SK-N-SH (cell line): ENCODE measurements around the gene DNAJB1. TPM values are rescaled to one million over a fixed set of nuclear protein-coding genes. Genes with fewer than 3 reads are reported as not detected.

Source experiments
- CTCF ChIA-PET: fragments of 300-600, 350-600 bp; formaldehyde crosslinking; extraction: SDS; loops from one replicate; lab custom pipeline; 2021; lab: Yijun Ruan, JAX
- POLR2A ChIA-PET: fragments of 350-600 bp; sonication (Branson Sonifier 250); formaldehyde crosslinking; extraction: SDS; loops from one replicate; lab custom pipeline; 2020; ENCODE audit warnings: antibody characterized with exemption, inconsistent platforms; lab: Yijun Ruan, JAX
- DNase-seq: peaks from one replicate; pipeline ENCODE4 v3.0.0; 2012
- H2AFZ ChIP-seq: fragments of 200-600 bp; sonication (generic); 2 replicates; pipeline ENCODE4 v1.8.1; 2016; ENCODE audit warnings: antibody characterized with exemption, mild to moderate bottlenecking, low read depth
- H3F3A ChIP-seq: fragments of 200-600 bp; sonication (generic); replicated peaks from 2 replicates; pipeline ENCODE3; 2016; ENCODE audit warnings: antibody characterized with exemption, mild to moderate bottlenecking; ENCODE audit not compliant: insufficient read depth
- H3K27ac ChIP-seq, 2 experiments: fragments of 200-500 bp in 1 of 2; fragments of 200-600 bp in 1 of 2; sonication (Bioruptor generic) in 1 of 2; sonication (generic), shearing (Covaris generic) in 1 of 2; 2 replicates each; pipeline versions ENCODE4 v1.5.1 to v1.6.1; 2014 to 2016; ENCODE audit warnings: low read depth in 2 of 2, inconsistent platforms in 1 of 2, low read length in 1 of 2, mild to moderate bottlenecking in 1 of 2, mixed read lengths in 1 of 2
- H3K27me3 ChIP-seq: fragments of 200-600 bp; sonication (generic), shearing (Covaris generic); 2 replicates; pipeline ENCODE4 v1.6.1; 2016; ENCODE audit warnings: mixed run types; ENCODE audit not compliant: insufficient read depth
- H3K36me3 ChIP-seq, 2 experiments: fragments of 200-500 bp in 1 of 2; fragments of 200-600 bp in 1 of 2; sonication (Bioruptor generic) in 1 of 2; sonication (generic) in 1 of 2; replicated peaks in 1 of 2; 2 replicates each; pipeline versions ENCODE3 to v1.5.1; 2014 to 2016; ENCODE audit warnings: low read length in 1 of 2, mild to moderate bottlenecking in 1 of 2; ENCODE audit not compliant: insufficient read depth in 2 of 2, control insufficient read depth in 1 of 2
- H3K4me1 ChIP-seq, 2 experiments: fragments of 200-500 bp in 1 of 2; fragments of 200-600 bp in 1 of 2; sonication (Bioruptor generic) in 1 of 2; sonication (generic), shearing (Covaris generic) in 1 of 2; 2 replicates each; pipeline versions ENCODE4 v1.5.1 to v1.6.1; 2014 to 2016; ENCODE audit warnings: low read depth in 1 of 2, low read length in 1 of 2, mixed run types in 1 of 2; ENCODE audit not compliant: insufficient read depth in 2 of 2, control insufficient read depth in 1 of 2
- H3K4me2 ChIP-seq: fragments of 200-600 bp; sonication (generic), shearing (Covaris generic); 2 replicates; pipeline ENCODE4 v1.6.1; 2017; ENCODE audit warnings: mixed run types
- H3K4me3 ChIP-seq, 2 experiments: fragments of 200-500 bp in 1 of 2; fragments of 200-600 bp in 1 of 2; sonication (Bioruptor generic) in 1 of 2; sonication (generic), shearing (Covaris generic) in 1 of 2; 2 replicates each; pipeline versions ENCODE4 v1.5.1 to v1.8.1; 2014 to 2016; ENCODE audit warnings: low read depth in 2 of 2, inconsistent platforms in 1 of 2, low read length in 1 of 2, mild to moderate bottlenecking in 1 of 2, mixed read lengths in 1 of 2, moderate library complexity in 1 of 2
- H3K79me2 ChIP-seq: fragments of 200-600 bp; sonication (generic); 2 replicates; pipeline ENCODE4 v1.8.1; 2017; ENCODE audit warnings: mild to moderate bottlenecking; ENCODE audit not compliant: insufficient read depth
- H3K9ac ChIP-seq: fragments of 200-600 bp; sonication (generic); 2 replicates; pipeline ENCODE4 v1.6.1; 2017; ENCODE audit warnings: mixed run types
- H3K9me2 ChIP-seq: fragments of 200-600 bp; sonication (generic); 2 replicates; pipeline ENCODE4 v1.6.1; 2017; ENCODE audit warnings: mixed run types
- H3K9me3 ChIP-seq: fragments of 200-600 bp; sonication (generic); 2 replicates; pipeline ENCODE4 v1.6.1; 2017; ENCODE audit warnings: mixed run types, mild to moderate bottlenecking, moderate library complexity
- H4K20me1 ChIP-seq: fragments of 200-600 bp; sonication (generic); 2 replicates; pipeline ENCODE4 v1.6.1; 2017; ENCODE audit warnings: mild to moderate bottlenecking, mixed run types; ENCODE audit not compliant: insufficient read depth
- EZH2phosphoT487 ChIP-seq: fragments of 200-600 bp; sonication (generic); IDR thresholded peaks from 2 replicates; pipeline ENCODE4 v1.6.1; 2017; ENCODE audit warnings: low read depth, mixed run types, mild to moderate bottlenecking, antibody characterized with exemption, moderate library complexity, borderline replicate concordance
- GATA2 ChIP-seq: sonication (generic); formaldehyde crosslinking; IDR thresholded peaks from 2 replicates; pipeline ENCODE4 v1.5.0; 2020; ENCODE audit warnings: mild to moderate bottlenecking, missing genetic modification reagents
- IRF3 ChIP-seq: fragments of 150-350 bp; IDR thresholded peaks from 2 replicates; pipeline ENCODE4 v1.6.1; 2016; ENCODE audit warnings: mild to moderate bottlenecking, low read depth, low read length
- JUND ChIP-seq: IDR thresholded peaks from 2 replicates; pipeline ENCODE4 v1.4.0; 2012
- MEF2A ChIP-seq: IDR thresholded peaks from 2 replicates; pipeline ENCODE4 v1.4.0; 2012; ENCODE audit warnings: low read depth, borderline replicate concordance
- MXI1 ChIP-seq: IDR thresholded peaks from 2 replicates; pipeline ENCODE4 v1.6.1; 2012; ENCODE audit warnings: mild to moderate bottlenecking, low read depth, low read length, improper control_type of control experiment
- NFIC ChIP-seq: IDR thresholded peaks from 2 replicates; pipeline ENCODE4 v1.4.0; 2012; ENCODE audit warnings: borderline replicate concordance
- POLR2AphosphoS5 ChIP-seq: IDR thresholded peaks from 2 replicates; pipeline ENCODE4 v1.6.1; 2012; ENCODE audit warnings: low read depth, low read length
- RCOR1 ChIP-seq: fragments of 150-350 bp; IDR thresholded peaks from 2 replicates; pipeline ENCODE4 v1.6.1; 2017; ENCODE audit warnings: antibody characterized with exemption, low read length
- TCF12 ChIP-seq: IDR thresholded peaks from 2 replicates; pipeline ENCODE4 v1.4.0; 2012
- TEAD4 ChIP-seq: IDR thresholded peaks from 2 replicates; pipeline ENCODE4 v1.4.0; 2012; ENCODE audit warnings: mild to moderate bottlenecking, borderline replicate concordance; ENCODE audit not compliant: insufficient read depth
- USF1 ChIP-seq: IDR thresholded peaks from 2 replicates; pipeline ENCODE4 v1.4.0; 2012; ENCODE audit warnings: low read depth, borderline replicate concordance
- USF2 ChIP-seq: fragments of 150-350 bp; IDR thresholded peaks from 2 replicates; pipeline ENCODE4 v1.6.1; 2017; ENCODE audit warnings: antibody characterized with exemption, low read length, low read depth, borderline replicate concordance
- YY1 ChIP-seq: IDR thresholded peaks from 2 replicates; pipeline ENCODE4 v1.4.0; 2012; ENCODE audit warnings: low read depth, mild to moderate bottlenecking
- WGBS: methylation state at CpG from one replicate; pipeline ENCODE4 v1.1.6; 2017; ENCODE audit warnings: low lambda C conversion rate; 5-methylcytosine and 5-hydroxymethylcytosine counted together
- polyA plus RNA-seq, 3 experiments: library from polyadenylated mRNA; depleted of rRNA; stranded (reverse); fragments of >200 nt; gene quantifications; 2 replicates each; pipeline ENCODE4 v1.2.3, GENCODE V29; 2012

Gene DNAJB1
- polyA plus RNA-seq, 1 of the 3 experiments (the other 2 are of a cell fraction), result 103 TPM

GRCh38 chr19:14517446-14517839, 754 bp downstream of the DNAJB1 start:
- Histone ChIP-seq H3F3A (peaks cover 42% of the 10 kb centered on the region), H3K4me2 (peak overlapping the region; percentile 95), H3K4me3 (peak overlapping the region; percentile 87 to 90), H3K27ac (peak overlapping the region; percentile 93 to 96; a peak in 3 of 4 replicates), H3K79me2 (peaks cover 44% of the 10 kb centered on the region), H3K9me2 (no peaks in the 10 kb centered on the region), H3K9me3 (no peaks in the 10 kb centered on the region), H3K4me1 (peaks cover 24 to 39% of the 10 kb centered on the region in 2 experiments; a peak in 3 of 4 replicates), H2AFZ (no peak overlapping the region), H3K27me3 (no peaks in the 10 kb centered on the region), H3K36me3 (peaks cover 22 to 29% of the 10 kb centered on the region in 2 experiments), H4K20me1 (peaks cover 36% of the 10 kb centered on the region), H3K9ac (peak overlapping the region; percentile 99)
- no peak for TF ChIP-seq EZH2phosphoT487
- no peak for TF ChIP-seq TCF12
- no peak for TF ChIP-seq YY1
- TF ChIP-seq USF1, result no peak
- TF ChIP-seq NFIC, result no peak
- no peak for TF ChIP-seq MEF2A
- TF ChIP-seq IRF3, result no peak
- TF ChIP-seq JUND, result no peak
- no peak for TF ChIP-seq TEAD4
- TF ChIP-seq GATA2 (CRISPR knock-in tag), result no peak
- no peak for TF ChIP-seq MXI1
- TF ChIP-seq RCOR1, result no peak
- TF ChIP-seq POLR2AphosphoS5, result no peak
- TF ChIP-seq USF2, result no peak
- POLR2A ChIA-PET, result interaction anchor here (0.9 to 1.5 kb wide), 6 partner anchors 21 to 678 kb away, joined by 3 to 15 read pairs (median 3); partner anchors contain the start of genes ASF1B and GIPC1
- CTCF ChIA-PET, result interaction anchor here (1.4 to 3.8 kb wide), 6 partner anchors 11 to 169 kb away, joined by 3 to 30 read pairs (median 5); no protein-coding TSS in a partner anchor
- DNase-seq, result no peak
- WGBS, result 0% methylated on average over 11 of the region's 32 CpGs
